SK-N-SH (cell line): ENCODE data around the gene TTLL12.

Experiments used
- CHD2 ChIP-seq: fragments of 150-350 bp; IDR thresholded peaks from 2 replicates; pipeline ENCODE4 v1.6.1; 2018; ENCODE audit warnings: low read length; ENCODE audit not compliant: partially characterized antibody
- CTCF ChIP-seq: fragments of 200-600 bp; sonication (generic); IDR thresholded peaks from 2 replicates; pipeline ENCODE4 v1.6.1; 2017; ENCODE audit warnings: antibody characterized with exemption, mild to moderate bottlenecking, moderate library complexity
- EP300 ChIP-seq, 2 experiments: IDR thresholded peaks; 2 replicates each; pipeline versions ENCODE4 v1.4.0 to v1.6.1; 2012; ENCODE audit warnings: borderline replicate concordance in 1 of 2, low read depth in 1 of 2, low read length in 1 of 2
- FOXJ3 ChIP-seq: sonication (generic); formaldehyde crosslinking; IDR thresholded peaks from 2 replicates; pipeline ENCODE4 v1.5.1; 2020; ENCODE audit warnings: mild to moderate bottlenecking, missing genetic modification reagents
- MAX ChIP-seq: IDR thresholded peaks from 2 replicates; pipeline ENCODE4 v1.4.0; 2012; ENCODE audit warnings: low read depth
- MXI1 ChIP-seq: IDR thresholded peaks from 2 replicates; pipeline ENCODE4 v1.6.1; 2012; ENCODE audit warnings: mild to moderate bottlenecking, low read depth, low read length, improper control_type of control experiment
- POLR2AphosphoS5 ChIP-seq: IDR thresholded peaks from 2 replicates; pipeline ENCODE4 v1.6.1; 2012; ENCODE audit warnings: low read depth, low read length
- RAD21 ChIP-seq: IDR thresholded peaks from 2 replicates; pipeline ENCODE4 v1.6.1; 2012; ENCODE audit warnings: mild to moderate bottlenecking, low read length
- TAF1 ChIP-seq: IDR thresholded peaks from 2 replicates; pipeline ENCODE4 v1.6.1; 2012; ENCODE audit warnings: low read depth, mild to moderate bottlenecking, low read length, moderate library complexity, borderline replicate concordance
- TCF12 ChIP-seq: IDR thresholded peaks from 2 replicates; pipeline ENCODE4 v1.4.0; 2012
- YY1 ChIP-seq: IDR thresholded peaks from 2 replicates; pipeline ENCODE4 v1.4.0; 2012; ENCODE audit warnings: low read depth, mild to moderate bottlenecking
- TF ChIP-seq, protein P1 (sequence below): IDR thresholded peaks from 2 replicates; pipeline ENCODE4 v1.6.1; 2012; ENCODE audit warnings: mild to moderate bottlenecking, low read depth, low read length, moderate library complexity

DNA sequence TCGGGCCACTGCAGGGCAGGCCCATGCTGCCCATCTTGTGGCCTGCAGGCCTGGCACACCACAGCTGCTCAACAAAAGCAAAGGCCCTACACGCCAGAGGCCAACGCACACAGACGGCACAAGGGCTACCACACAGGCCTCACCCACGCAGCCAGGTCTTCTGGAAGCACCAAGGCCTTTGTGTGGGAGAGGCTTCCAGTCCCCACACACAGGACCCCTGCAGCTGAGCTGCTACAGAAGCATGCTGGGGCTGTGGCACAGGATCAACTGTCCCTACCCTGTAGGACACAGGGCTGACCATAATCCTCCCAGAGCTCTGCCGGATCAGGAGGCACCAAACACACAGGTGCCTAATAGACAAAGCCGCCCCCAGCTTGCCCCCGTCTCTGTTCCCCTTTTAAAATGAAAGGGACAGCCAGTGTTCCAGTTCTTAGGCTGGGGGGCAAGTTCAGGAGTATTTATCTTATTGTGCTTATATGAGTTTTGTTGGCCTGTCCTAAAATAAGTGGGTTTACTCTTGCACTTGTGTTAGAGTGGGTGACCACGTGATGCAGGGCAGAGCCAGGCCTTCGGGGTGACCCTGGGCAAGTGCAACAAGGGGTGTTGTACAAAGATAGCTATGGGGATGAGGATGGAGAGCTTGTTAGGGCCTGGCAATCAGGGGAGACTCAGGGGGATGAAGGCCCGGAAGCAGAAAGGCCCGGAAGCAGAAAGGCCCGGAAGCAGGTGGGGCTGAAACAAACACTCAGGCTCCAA is 5.4 kb downstream of the TTLL12 start:
- TF ChIP-seq CTCF (no peak), EP300 (IDR thresholded peaks at IDR 0.05; ENCODE audit: borderline replicate concordance in 1 of 2, low read depth in 1 of 2, low read length in 1 of 2) (no peak), POLR2AphosphoS5 (no peak), MAX (no peak), MXI1 (no peak), YY1 (no peak), RAD21 (no peak), TAF1 (no peak), FOXJ3 (CRISPR knock-in tag) (no peak), TCF12 (no peak), CHD2 (no peak)
- TF ChIP-seq, protein P1, sequence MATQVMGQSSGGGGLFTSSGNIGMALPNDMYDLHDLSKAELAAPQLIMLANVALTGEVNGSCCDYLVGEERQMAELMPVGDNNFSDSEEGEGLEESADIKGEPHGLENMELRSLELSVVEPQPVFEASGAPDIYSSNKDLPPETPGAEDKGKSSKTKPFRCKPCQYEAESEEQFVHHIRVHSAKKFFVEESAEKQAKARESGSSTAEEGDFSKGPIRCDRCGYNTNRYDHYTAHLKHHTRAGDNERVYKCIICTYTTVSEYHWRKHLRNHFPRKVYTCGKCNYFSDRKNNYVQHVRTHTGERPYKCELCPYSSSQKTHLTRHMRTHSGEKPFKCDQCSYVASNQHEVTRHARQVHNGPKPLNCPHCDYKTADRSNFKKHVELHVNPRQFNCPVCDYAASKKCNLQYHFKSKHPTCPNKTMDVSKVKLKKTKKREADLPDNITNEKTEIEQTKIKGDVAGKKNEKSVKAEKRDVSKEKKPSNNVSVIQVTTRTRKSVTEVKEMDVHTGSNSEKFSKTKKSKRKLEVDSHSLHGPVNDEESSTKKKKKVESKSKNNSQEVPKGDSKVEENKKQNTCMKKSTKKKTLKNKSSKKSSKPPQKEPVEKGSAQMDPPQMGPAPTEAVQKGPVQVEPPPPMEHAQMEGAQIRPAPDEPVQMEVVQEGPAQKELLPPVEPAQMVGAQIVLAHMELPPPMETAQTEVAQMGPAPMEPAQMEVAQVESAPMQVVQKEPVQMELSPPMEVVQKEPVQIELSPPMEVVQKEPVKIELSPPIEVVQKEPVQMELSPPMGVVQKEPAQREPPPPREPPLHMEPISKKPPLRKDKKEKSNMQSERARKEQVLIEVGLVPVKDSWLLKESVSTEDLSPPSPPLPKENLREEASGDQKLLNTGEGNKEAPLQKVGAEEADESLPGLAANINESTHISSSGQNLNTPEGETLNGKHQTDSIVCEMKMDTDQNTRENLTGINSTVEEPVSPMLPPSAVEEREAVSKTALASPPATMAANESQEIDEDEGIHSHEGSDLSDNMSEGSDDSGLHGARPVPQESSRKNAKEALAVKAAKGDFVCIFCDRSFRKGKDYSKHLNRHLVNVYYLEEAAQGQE = no peak
